DMS 273 treated with DMSO at 0.1 percent for 48 hours (cell line): ENCODE measurements around the gene MMP11.

Experiments used
- DNase-seq: peaks from one replicate; lab custom pipeline; 2025; lab: John Stamatoyannopoulos, UW

The MMP11 gene

DNA sequence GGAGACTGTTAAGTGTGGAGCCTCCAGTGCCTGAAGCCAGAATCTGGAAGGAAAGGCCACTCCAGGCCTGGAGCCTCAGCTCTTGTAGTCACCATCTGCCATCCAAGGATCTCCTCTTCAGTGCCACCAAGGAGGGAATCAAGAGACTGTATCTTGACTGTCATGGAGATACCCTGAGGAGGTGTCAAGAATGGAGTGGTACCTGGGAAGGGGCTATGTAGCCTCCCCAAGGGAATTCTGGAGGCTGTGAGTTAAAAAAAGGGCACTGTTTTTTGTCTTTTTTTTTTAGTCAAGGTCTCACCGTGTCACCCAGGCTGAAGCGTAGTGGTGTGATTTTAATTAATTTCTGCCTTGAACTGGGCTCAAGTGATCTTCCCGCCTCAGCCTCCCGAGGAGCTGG, 13.1 kb upstream of the MMP11 start:
- DNase-seq, result no peak

GRCh38 chr22:23760056-23760455, 12.6 kb upstream of the MMP11 start:
- DNase-seq, result no peak

DNA sequence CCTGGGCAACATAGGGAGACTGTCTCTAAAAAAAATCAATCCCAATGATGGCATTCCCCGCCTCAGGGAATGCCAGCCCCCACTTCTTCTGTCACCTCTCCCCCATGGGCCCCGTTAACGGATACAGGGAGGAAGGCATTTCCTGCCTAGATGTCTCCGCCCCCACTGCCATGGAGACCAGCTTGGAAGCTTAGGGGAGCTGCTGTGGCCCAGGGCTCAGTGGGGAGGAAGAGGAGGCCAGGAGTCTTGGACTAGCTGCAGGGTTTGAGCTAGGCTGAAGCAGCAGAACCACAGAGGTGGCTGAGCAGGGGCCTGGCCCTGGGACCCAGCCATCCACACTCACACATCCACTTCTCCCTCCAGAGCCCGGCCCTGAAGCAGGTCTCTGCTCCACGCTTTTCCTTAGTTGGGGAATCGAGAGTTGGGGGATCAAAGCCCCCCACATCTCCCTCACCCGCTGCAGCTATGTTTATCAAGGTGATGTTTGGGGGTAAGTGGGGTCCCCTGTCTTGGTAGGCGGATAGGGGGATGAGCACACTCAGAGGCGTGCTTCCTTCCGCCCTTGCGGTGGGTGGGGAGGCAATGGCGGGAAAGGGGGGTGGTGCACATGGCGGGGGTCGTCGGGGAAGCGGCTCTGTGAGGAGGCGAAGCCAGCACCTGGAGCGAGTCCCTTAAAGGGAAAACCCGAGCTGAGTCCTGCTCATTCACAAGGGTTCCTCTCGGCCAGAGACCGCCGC, 9.6 kb upstream of the MMP11 start, which contains the start of gene C22orf15:
C22orf15 (plus strand) TSS at position 149 of the 737 bp plus-strand sequence; CDS start at position 466, 317 bp downstream.
- DNase-seq, result no peak

DNA sequence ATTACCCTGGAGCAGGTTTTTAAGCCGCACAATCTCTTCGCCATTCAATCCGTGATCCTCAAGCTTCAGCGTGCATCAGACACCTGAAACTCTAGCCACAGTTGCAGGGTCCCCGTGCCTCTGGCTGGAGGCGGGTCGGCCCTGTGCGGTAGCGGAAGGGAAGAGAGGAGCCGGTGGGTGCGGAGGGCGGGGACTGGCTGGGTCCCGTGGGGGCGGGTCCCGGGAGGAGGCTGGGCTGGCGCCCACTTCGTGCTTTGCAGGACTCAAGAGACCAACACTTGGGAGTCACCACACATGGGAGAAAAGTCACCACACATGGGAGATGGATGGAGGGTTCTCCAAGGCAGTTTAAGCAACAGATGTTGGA, 9.1 kb upstream of the MMP11 start:
- no peak for DNase-seq

DNA sequence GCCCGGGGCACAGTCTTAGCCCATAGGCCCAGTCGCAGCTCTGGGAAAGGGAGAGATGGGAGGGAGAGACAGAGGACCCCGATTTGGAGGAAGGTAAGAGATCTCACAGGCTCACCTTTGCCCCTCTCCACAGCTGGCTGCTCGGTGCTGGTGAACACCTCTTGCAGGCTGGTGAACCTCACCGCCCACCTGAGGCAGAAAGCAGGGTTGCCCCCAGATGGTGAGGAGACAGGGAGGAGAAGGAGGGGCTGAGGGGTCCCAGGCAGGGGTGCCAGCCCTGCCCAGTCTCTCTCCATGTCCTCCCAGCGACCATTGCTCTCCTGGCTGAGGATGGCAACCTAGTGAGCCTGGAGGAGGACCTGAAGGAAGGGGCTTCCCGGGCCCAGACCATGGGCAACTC, 8.7 kb upstream of the MMP11 start:
- DNase-seq, result no peak

DNA sequence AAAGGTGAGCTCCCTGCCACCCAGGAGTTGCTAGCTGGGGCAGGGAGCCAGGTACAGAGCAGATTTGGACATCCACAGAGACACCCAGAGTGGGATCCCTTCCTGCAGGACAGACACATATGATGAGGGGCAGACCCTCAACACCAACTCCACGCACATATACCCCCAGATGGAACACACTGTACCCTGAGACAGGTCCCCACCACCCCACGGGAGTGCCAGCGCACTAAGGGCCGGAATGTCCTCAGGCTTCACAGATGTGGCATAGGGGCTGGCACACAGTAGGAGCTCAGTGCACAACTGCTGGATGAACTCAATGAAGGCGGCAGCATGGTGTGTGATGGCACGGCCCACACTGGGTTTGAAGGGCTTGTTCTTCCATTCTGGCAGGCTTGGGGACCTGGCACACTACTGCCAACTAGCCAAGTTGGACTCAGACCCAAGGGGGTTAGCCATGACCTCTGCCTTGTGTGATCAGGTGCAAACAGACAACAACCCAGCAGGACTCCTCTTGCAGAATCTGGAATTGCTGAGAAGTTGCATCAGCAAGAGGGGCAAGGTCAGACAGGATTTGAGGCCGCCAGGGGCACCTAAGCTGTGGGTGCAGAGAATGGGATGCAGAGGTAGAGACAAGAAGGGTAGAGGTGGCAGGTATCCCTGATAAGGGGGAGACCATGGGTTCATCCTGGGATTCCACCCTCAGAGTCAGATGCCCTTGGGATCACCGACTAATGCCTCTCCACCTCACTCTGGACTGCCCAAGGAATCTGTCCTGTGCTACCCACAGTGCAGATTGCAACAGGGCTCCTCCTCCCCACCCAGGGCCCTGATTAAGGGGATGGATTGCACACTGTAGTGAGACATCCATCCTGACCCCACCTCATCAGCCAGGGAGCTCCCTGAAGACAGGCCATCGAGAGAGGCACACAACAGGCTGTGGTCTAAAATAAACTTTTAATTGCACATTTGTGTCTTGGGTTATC, 7.5 kb upstream of the MMP11 start:
- no peak for DNase-seq

- no peak for DNase-seq
Measured at GRCh38 chr22:23767303-23767672, 5.4 kb upstream of the MMP11 start.

- peak; percentile 10 for DNase-seq
Measured at GRCh38 chr22:23767673-23768548, 4.7 kb upstream of the MMP11 start, which contains the start of gene CHCHD10. TSS of gene CHCHD10 (minus strand) at chr22:23767972. CDS start at chr22:23767874, 98 bp downstream.

DNA sequence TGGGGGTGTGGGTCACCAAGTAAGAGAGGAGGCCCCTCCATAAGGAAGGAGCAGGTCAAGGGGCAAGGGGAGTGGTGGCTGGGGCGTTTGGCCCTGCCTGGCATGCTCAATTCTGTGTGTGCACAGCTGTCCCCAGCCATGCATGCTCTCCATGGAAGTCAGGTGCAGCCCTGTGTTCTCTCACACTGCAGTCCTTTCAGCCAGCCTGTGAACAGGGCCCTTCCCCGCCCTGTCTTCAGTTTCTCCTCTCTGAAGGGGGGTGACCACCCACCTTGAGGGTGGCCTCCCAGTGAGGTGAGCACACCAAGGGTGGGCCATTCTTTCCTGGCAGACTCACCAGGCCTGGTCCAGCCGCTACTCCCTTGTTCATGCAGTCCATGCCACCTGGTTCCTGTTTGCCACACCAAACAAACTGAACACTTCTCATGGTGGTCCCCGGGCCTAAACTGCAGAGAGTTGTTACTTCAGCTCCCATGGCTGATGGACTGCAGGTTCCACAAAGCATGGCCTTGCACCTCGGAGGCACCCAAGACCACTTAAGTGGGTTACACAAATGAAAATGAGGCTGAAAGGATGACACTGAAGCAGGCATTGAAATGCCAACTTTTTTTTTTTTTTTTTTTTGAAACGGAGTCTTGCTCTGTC, 3.2 kb upstream of the MMP11 start:
- no peak for DNase-seq

GRCh38 chr22:23772315-23772648, 367 bp upstream of the MMP11 start:
- no peak for DNase-seq

DNA sequence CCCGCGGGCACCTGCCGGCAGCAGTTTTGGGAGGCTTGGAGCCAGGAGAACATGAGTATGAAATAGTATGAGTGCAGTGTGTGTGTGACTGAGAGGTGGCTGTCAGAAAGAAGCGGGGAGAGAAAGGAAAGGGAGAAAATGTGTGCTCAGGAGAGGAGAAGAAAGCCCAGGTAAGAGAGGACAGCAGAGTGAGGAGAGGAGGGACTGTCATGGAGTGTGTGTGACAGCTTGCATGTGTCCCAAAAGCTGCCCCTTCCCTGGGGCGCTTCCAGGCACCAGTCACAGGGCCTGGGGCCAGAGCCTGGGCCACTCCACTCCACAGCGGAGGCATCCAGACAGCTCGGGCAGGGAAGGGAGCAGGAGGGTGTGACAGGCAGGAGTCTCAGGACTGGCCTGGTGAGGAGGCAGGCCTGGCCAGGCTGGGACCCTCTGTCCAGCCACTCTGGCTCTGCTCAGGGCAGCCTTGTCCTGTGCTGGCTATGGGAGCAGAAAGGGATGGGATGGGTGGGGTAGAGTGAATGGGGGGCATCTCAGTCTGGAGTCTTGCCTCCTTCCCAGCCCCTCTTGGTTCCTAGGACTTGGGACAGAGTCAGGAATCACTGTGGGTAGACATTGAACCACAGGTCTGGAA, 949 bp downstream of the MMP11 start:
- DNase-seq, result no peak

- no peak for DNase-seq
Measured at GRCh38 chr22:23774114-23774921, 1.7 kb downstream of the MMP11 start.

- no peak for DNase-seq
Measured at GRCh38 chr22:23774922-23775436, 2.3 kb downstream of the MMP11 start.

- DNase-seq, result no peak
Measured at GRCh38 chr22:23775779-23776375, 3.2 kb downstream of the MMP11 start.

- no peak for DNase-seq
Measured at GRCh38 chr22:23777776-23778576, 5.3 kb downstream of the MMP11 start.

- DNase-seq, result no peak
Measured at GRCh38 chr22:23778577-23778900, 5.9 kb downstream of the MMP11 start.

- no peak for DNase-seq
Measured at GRCh38 chr22:23779083-23779482, 6.4 kb downstream of the MMP11 start.

- DNase-seq, result no peak
Measured at GRCh38 chr22:23779731-23780130, 7.1 kb downstream of the MMP11 start.
